Kidney epithelial cell (primary cell): ENCODE results near the gene DNAJC18. TPM values are rescaled to one million over a fixed set of nuclear protein-coding genes. Genes with fewer than 3 reads are reported as not detected.
"Not testable (repeated sequence)": the region's sequence is repeated elsewhere in the genome, so short reads cannot be mapped to it uniquely, and the experiment has no call there.

Experiments used
- DNase-seq: peaks from one replicate; pipeline ENCODE4 v3.0.0-alpha.2; 2010; ENCODE audit warnings: low read depth
- H3K27me3 ChIP-seq: 2 replicates; pipeline ENCODE4 v1.6.0; 2011; ENCODE audit warnings: low read length; ENCODE audit not compliant: control insufficient read depth, insufficient read depth
- H3K36me3 ChIP-seq: 2 replicates; pipeline ENCODE4 v1.5.1; 2011; ENCODE audit warnings: low read length; ENCODE audit not compliant: control insufficient read depth, insufficient read depth
- H3K4me3 ChIP-seq: 2 replicates; pipeline ENCODE4 v1.5.1; 2011; ENCODE audit warnings: low read depth, mild to moderate bottlenecking, control low read depth, low read length
- total RNA-seq: library from RNA; depleted of rRNA; stranded (reverse); fragments of >200 nt; gene quantifications from 2 replicates; pipeline ENCODE4 v1.2.3, GENCODE V29; 2015
- TF ChIP-seq, protein P1 (sequence below): IDR thresholded peaks from 2 replicates; pipeline ENCODE4 v1.5.1; 2011; ENCODE audit warnings: mild to moderate bottlenecking, moderate library complexity, low read length, control low read depth, inconsistent platforms; ENCODE audit not compliant: insufficient read depth, poor library complexity, severe bottlenecking

The DNAJC18 gene
- total RNA-seq, 1 donor from 2014 or later: 14.2 TPM

DNA sequence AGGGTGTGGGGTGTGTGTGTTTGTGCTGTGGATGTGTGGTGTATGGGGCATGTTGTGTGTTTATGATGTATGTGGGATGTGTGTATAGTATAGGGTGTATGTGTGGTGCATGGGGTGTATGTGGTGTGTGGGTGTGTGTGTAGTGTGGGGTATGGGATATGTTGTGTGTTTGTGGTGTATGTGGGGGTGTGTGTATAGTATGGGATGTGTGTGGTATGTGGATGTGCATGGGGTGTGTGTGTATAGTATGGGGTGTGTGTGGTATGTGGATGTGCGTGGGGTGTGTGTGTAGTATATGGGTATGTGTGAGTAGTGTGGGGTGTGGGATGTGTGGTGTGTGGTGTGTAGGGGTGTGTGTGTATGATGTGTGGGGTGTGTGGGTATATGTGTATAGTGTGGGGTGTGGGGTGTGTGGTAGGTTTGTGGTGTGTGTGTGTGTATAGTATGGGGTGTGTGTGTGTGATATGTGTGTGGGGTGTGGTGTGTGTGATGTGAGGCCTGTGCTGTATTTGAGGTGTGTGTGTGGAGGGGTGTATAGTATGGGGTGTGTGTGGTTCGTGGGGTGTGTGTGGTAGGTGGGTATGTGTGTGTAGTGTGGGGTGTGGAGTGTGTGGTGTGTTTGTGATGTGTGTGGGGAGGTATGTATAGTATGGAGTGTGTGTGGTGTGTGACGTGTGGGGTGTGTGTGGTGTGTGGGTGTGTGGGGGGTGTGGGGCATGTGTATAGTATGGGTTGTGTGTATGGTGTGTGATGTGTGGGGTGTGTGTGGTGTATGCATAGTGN, 12.7 kb upstream of the DNAJC18 start:
- no peak for DNase-seq
- H3K27me3 ChIP-seq: no peaks in the 10 kb centered on the region
- H3K4me3 ChIP-seq: no peak overlapping the region
- TF ChIP-seq, protein P1, sequence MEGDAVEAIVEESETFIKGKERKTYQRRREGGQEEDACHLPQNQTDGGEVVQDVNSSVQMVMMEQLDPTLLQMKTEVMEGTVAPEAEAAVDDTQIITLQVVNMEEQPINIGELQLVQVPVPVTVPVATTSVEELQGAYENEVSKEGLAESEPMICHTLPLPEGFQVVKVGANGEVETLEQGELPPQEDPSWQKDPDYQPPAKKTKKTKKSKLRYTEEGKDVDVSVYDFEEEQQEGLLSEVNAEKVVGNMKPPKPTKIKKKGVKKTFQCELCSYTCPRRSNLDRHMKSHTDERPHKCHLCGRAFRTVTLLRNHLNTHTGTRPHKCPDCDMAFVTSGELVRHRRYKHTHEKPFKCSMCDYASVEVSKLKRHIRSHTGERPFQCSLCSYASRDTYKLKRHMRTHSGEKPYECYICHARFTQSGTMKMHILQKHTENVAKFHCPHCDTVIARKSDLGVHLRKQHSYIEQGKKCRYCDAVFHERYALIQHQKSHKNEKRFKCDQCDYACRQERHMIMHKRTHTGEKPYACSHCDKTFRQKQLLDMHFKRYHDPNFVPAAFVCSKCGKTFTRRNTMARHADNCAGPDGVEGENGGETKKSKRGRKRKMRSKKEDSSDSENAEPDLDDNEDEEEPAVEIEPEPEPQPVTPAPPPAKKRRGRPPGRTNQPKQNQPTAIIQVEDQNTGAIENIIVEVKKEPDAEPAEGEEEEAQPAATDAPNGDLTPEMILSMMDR: no peak
- no peaks in the 10 kb centered on the region for H3K36me3 ChIP-seq

DNA sequence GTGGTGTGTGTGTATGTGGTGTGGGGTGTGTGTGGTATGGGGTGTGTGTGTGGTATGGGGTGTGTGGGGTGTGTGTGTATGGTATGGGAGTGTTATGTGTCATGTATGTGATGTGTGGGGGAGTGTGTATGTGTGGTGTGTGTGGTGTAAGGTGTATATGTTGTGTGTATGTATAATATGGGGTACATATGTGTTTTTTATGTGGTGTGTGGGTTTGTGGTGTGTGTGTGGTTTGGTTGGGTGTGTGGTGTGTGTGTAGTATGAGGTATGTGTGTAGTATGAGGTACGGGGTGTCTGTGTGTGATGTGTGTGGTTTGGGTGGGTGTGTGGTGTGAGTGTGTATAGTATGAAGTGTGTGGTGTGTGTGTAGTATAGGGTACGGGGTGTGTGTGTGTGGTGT, 11.9 kb upstream of the DNAJC18 start:
- Histone ChIP-seq H3K4me3 (no peak overlapping the region), H3K27me3 (no peaks in the 10 kb centered on the region), H3K36me3 (no peaks in the 10 kb centered on the region)
- TF ChIP-seq, protein P1: no peak
- no peak for DNase-seq

- no peaks in the 10 kb centered on the region for H3K36me3 ChIP-seq
- DNase-seq: no peak
- H3K4me3 ChIP-seq: no peak overlapping the region
- no peaks in the 10 kb centered on the region for H3K27me3 ChIP-seq
- TF ChIP-seq, protein P1: no peak
Measured at GRCh38 chr5:139446956-139447779, 7.8 kb upstream of the DNAJC18 start.

DNA sequence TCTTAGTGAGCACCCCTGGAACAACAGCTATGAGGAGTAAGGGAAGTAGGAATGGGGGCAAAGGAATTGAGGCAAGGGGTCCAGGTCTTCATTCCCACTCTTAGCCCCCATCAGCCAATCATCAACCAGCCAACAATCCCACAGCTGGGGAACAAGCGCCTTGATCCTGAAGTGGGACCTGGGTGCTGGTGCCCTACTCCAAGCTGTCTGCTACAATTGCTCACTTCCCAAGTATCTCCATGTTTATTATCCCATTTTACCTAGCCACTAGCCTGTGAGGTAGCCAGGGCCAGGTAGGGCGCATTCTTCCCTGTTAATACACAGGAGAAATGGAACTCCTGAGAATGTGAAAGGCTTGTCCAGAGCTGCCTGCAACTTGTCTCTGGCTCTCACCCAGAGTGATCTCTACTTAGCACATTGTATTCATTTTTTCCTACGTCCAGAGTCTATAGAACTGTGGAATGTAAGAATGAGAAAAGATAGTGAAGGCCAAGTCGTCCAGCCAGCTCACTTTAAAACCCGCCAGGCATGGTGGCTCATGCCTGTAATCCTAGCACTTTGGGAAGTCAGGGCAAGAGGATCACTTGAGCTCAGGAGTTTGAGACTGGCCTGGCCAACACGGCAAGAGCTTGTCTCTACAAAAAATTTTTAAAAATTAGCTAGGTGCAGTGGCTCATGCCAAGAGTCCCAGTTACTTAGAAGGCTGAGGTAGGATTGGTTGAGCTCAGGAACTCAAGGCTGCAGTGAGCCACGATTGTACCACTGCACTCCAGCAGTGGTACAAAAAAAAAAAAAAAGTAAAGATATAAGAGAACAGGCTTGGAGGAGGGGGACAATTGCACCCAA, 6.2 kb upstream of the DNAJC18 start:
- no peaks in the 10 kb centered on the region for H3K36me3 ChIP-seq
- no peak for DNase-seq
- TF ChIP-seq, protein P1: no peak
- H3K27me3 ChIP-seq: no peaks in the 10 kb centered on the region
- no peak overlapping the region for H3K4me3 ChIP-seq

GRCh38 chr5:139443831-139444453, 4.6 kb upstream of the DNAJC18 start:
- no peaks in the 10 kb centered on the region for H3K27me3 ChIP-seq
- TF ChIP-seq, protein P1: no peak
- no peaks in the 10 kb centered on the region for H3K36me3 ChIP-seq
- H3K4me3 ChIP-seq: no peak overlapping the region
- no peak for DNase-seq

- DNase-seq, H3K36me3 ChIP-seq, H3K4me3 ChIP-seq, H3K27me3 ChIP-seq: not testable (repeated sequence)
Measured at GRCh38 chr5:139440416-139440815, 1.1 kb upstream of the DNAJC18 start.
